MM.1S (cell line): ENCODE measurements around the gene TBC1D8.

ENCODE experiments used
- DNase-seq: peaks from one replicate; pipeline ENCODE4 v3.0.0-alpha.2; 2015
- H2AFZ ChIP-seq: fragments of 300-600 bp; sonication (generic); 2 replicates; pipeline ENCODE4 v1.6.0; 2016; ENCODE audit warnings: antibody characterized with exemption, low read length
- H3F3A ChIP-seq: fragments of 300-600 bp; sonication (generic); 2 replicates; pipeline ENCODE4 v1.6.1; 2016; ENCODE audit warnings: mild to moderate bottlenecking, antibody characterized with exemption, low read length, moderate library complexity, mixed read lengths; ENCODE audit not compliant: insufficient read depth
- H3K27ac ChIP-seq: fragments of 300-600 bp; sonication (generic); 2 replicates; pipeline ENCODE4 v1.5.1; 2016; ENCODE audit warnings: mild to moderate bottlenecking, low read length
- H3K27me3 ChIP-seq: fragments of 300-600 bp; sonication (generic); replicated peaks from 2 replicates; pipeline ENCODE4 v1.6.0; 2016; ENCODE audit warnings: low read length; ENCODE audit not compliant: insufficient read depth
- H3K36me3 ChIP-seq: fragments of 300-600 bp; sonication (generic); replicated peaks from 2 replicates; pipeline ENCODE4 v1.6.1; 2016; ENCODE audit warnings: mild to moderate bottlenecking, low read length, mixed read lengths; ENCODE audit not compliant: insufficient read depth
- H3K4me1 ChIP-seq: fragments of 300-600 bp; sonication (generic); 2 replicates; pipeline ENCODE4 v1.6.1; 2016; ENCODE audit warnings: low read length, mixed read lengths
- H3K4me2 ChIP-seq: fragments of 300-600 bp; sonication (generic); 2 replicates; pipeline ENCODE4 v1.6.0; 2016; ENCODE audit warnings: low read depth, low read length
- H3K4me3 ChIP-seq: fragments of 300-600 bp; sonication (generic); 2 replicates; pipeline ENCODE4 v1.5.1; 2016; ENCODE audit warnings: low read length, mixed read lengths
- H3K79me2 ChIP-seq: fragments of 300-600 bp; sonication (generic); 2 replicates; pipeline ENCODE4 v1.6.1; 2016; ENCODE audit warnings: mixed run types, low read length, mixed read lengths
- H3K9ac ChIP-seq: fragments of 300-600 bp; sonication (generic); 2 replicates; pipeline ENCODE4 v1.6.1; 2016; ENCODE audit warnings: low read length, mixed read lengths
- H3K9me2 ChIP-seq: fragments of 300-600 bp; sonication (generic); replicated peaks from 2 replicates; pipeline ENCODE4 v1.6.1; 2016; ENCODE audit warnings: mild to moderate bottlenecking, low read length, mixed read lengths; ENCODE audit not compliant: insufficient read depth
- H3K9me3 ChIP-seq: fragments of 300-600 bp; sonication (generic); replicated peaks from 2 replicates; pipeline ENCODE4 v1.6.1; 2016; ENCODE audit warnings: mild to moderate bottlenecking, low read length, mixed read lengths; ENCODE audit not compliant: insufficient read depth
- H4K20me1 ChIP-seq: fragments of 300-600 bp; sonication (generic); 2 replicates; pipeline ENCODE4 v1.6.1; 2016; ENCODE audit warnings: mild to moderate bottlenecking, low read length, moderate library complexity, mixed read lengths; ENCODE audit not compliant: insufficient read depth
- CTCF ChIP-seq: fragments of 300-600 bp; sonication (generic); IDR thresholded peaks from 2 replicates; pipeline ENCODE4 v1.5.1; 2016; ENCODE audit warnings: antibody characterized with exemption, low read length, mixed read lengths
- EZH2 ChIP-seq: fragments of 300-600 bp; sonication (generic); optimal IDR thresholded peaks from 2 replicates; pipeline ENCODE3; 2017; ENCODE audit warnings: low read depth, mild to moderate bottlenecking, antibody characterized with exemption, low read length, mixed read lengths
- EZH2phosphoT487 ChIP-seq: fragments of 300-600 bp; sonication (generic); IDR thresholded peaks from 2 replicates; pipeline ENCODE4 v1.6.1; 2018; ENCODE audit warnings: antibody characterized with exemption, low read length

The TBC1D8 gene

DNA sequence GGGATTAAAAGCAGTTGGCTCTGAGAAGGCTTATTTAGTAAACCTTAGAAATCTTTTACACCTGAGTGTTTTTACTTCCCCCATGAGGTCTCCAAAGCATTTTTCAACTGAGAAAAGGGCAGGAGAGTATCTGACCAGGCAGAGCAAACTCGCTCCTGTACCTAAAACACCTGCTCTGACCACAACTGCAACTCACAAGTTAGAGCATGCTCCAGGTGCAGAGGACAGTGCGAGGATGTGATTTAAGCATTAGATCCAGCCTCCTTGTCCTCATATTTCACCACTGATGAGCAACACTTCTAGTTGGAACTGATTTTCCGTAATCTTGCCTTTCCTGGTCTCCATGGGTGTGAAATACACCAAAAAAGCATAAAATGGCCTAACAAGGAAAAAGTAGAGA, 34.5 kb upstream of the TBC1D8 start:
- H3K36me3 ChIP-seq: no peaks in the 10 kb centered on the region
- no peaks in the 10 kb centered on the region for H3K27me3 ChIP-seq
- H3K4me2 ChIP-seq: no peak overlapping the region
- H3K4me1 ChIP-seq: peaks cover 5% of the 10 kb centered on the region; the same call in 1 of the 2 replicates
- H3K79me2 ChIP-seq: no peaks in the 10 kb centered on the region
- no peaks in the 10 kb centered on the region; the same call in 1 of the 2 replicates for H3F3A ChIP-seq
- 0 out of 2 replicates have a peak overlapping the region, but pooled peaks have one; percentile 5 for H3K27ac ChIP-seq
- H3K9me2 ChIP-seq: no peaks in the 10 kb centered on the region
- no peak overlapping the region for H3K9ac ChIP-seq
- H3K4me3 ChIP-seq: no peak overlapping the region
- TF ChIP-seq CTCF (no peak), EZH2phosphoT487 (no peak), EZH2 (no peak)
- no peaks in the 10 kb centered on the region for H4K20me1 ChIP-seq
- no peaks in the 10 kb centered on the region for H3K9me3 ChIP-seq
- no peak overlapping the region for H2AFZ ChIP-seq
- peak; percentile 66 for DNase-seq

GRCh38 chr2:101185085-101185484, 33.9 kb upstream of the TBC1D8 start:
- H3K9ac ChIP-seq: no peak overlapping the region
- H3K4me2 ChIP-seq: no peak overlapping the region
- H4K20me1 ChIP-seq: no peaks in the 10 kb centered on the region
- H3K27ac ChIP-seq: 0 out of 2 replicates have a peak overlapping the region, but pooled peaks have one; percentile 5
- H3K27me3 ChIP-seq: no peaks in the 10 kb centered on the region
- H3K36me3 ChIP-seq: no peaks in the 10 kb centered on the region
- no peaks in the 10 kb centered on the region; the same call in 1 of the 2 replicates for H3F3A ChIP-seq
- H3K4me3 ChIP-seq: no peak overlapping the region
- TF ChIP-seq EZH2: no peak
- TF ChIP-seq CTCF: no peak
- no peak for TF ChIP-seq EZH2phosphoT487
- no peak overlapping the region for H2AFZ ChIP-seq
- H3K4me1 ChIP-seq: peaks cover 5% of the 10 kb centered on the region; the same call in 1 of the 2 replicates
- no peak for DNase-seq
- no peaks in the 10 kb centered on the region for H3K79me2 ChIP-seq
- no peaks in the 10 kb centered on the region for H3K9me3 ChIP-seq
- H3K9me2 ChIP-seq: no peaks in the 10 kb centered on the region

DNA sequence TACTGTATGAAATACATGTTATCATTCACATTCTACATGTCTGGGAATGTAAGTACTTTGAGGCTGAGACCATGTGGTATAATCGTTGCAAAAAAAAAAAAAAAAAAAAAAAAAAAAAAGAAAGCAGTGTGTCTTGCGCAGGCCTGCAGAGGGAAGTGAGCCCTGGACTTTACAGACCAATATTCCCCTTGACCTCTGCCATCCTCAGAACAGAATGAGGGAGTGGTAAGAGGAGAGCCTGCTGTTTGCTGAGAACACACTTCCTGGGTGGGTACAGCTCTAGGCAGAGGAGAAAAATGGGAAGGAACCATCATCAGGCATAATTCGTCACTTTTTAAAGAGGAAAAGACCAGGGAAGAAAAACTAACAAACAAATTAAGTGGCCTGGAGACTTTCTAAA, 28.8 kb upstream of the TBC1D8 start:
- Histone ChIP-seq H3K4me2 (no peak overlapping the region), H3K27me3 (no peaks in the 10 kb centered on the region), H3K9me2 (no peaks in the 10 kb centered on the region), H3K36me3 (no peaks in the 10 kb centered on the region), H4K20me1 (no peaks in the 10 kb centered on the region), H3K9me3 (no peaks in the 10 kb centered on the region), H3K4me3 (no peak overlapping the region), H2AFZ (no peak overlapping the region), H3K9ac (no peak overlapping the region), H3K79me2 (no peaks in the 10 kb centered on the region), H3K27ac (no peak overlapping the region), H3F3A (no peaks in the 10 kb centered on the region), H3K4me1 (no peaks in the 10 kb centered on the region)
- DNase-seq: no peak
- TF ChIP-seq CTCF (no peak), EZH2 (no peak), EZH2phosphoT487 (no peak)
